H1 (cell line): Measurements from ENCODE around the gene NEU2. TPM values are rescaled to one million over a fixed set of nuclear protein-coding genes. Genes with fewer than 3 reads are reported as not detected.

Experiments used
- polyA plus RNA-seq, 7 experiments: library from polyadenylated mRNA; depleted of rRNA in 3 of 7; stranded (reverse) in 5 of 7; unstranded in 2 of 7; fragments of >200 nt in 5 of 7; fragments of 200-250 nt in 2 of 7; gene quantifications; 1 replicate in 5 of 7; 2 replicates in 1 of 7; 4 replicates in 1 of 7; pipeline versions ENCODE4 v1.2.1 to v1.2.3, GENCODE V29; 2011 to 2013; ENCODE audit warnings: missing spikeins in 2 of 7, mixed read lengths in 2 of 7
- total RNA-seq: library from RNA; stranded (reverse); fragmentation: NEBNext Ultra II Directional; extraction: Animal tissue kit (Norgen Biotek cat#: 25700); gene quantifications from 2 replicates; pipeline ENCODE4 v1.2.1, GENCODE V29; 2021

The NEU2 gene
- total and polyA plus RNA-seq, 2 of the 8 experiments (the other 6 are each of a cell fraction or from before 2014, with no cell fraction given) = 0.12 TPM; not detected in 1

Other genes with a start within 250 kb of the NEU2 start
- gene SNORC, start 162.4 kb upstream of the NEU2 start, total RNA-seq = 1.6 and 2.1 TPM in 2 replicates
- gene SNORC, start 162.4 kb upstream of the NEU2 start, polyA plus RNA-seq (2011; rRNA removed) = 1.8 and 2.8 TPM in 2 replicates
- 3.2 and 7.9 TPM in 2 replicates for gene NGEF, start 19.4 kb upstream of the NEU2 start, total RNA-seq
- gene NGEF, start 19.4 kb upstream of the NEU2 start, polyA plus RNA-seq (2011; rRNA removed) = 2.7 and 3.9 TPM in 2 replicates
- gene INPP5D, start 27.7 kb downstream of the NEU2 start, total RNA-seq = 7.1 and 8.6 TPM in 2 replicates
- 4.5 and 6.0 TPM in 2 replicates for gene INPP5D, start 27.7 kb downstream of the NEU2 start, polyA plus RNA-seq (2011; rRNA removed)
- 28.5 and 31.0 TPM in 2 replicates for gene ATG16L1, start 219.0 kb downstream of the NEU2 start, total RNA-seq
- 18.3 and 19.8 TPM in 2 replicates for gene ATG16L1, start 219.0 kb downstream of the NEU2 start, polyA plus RNA-seq (2011; rRNA removed)